Measurements from ENCODE around the gene UQCC3. TPM values are rescaled to one million over a fixed set of nuclear protein-coding genes. Genes with fewer than 3 reads are reported as not detected.
A peak's percentile ranks its signal among the peaks of the same experiment; 100 is the strongest.

UQCC3 gene
- total and polyA plus RNA-seq, 2 donors (not counting 3 experiments of a cell fraction or from before 2014, with no cell fraction given), result 8.6 to 15.5 TPM

GRCh38 chr11:62645946-62646824, 25.3 kb upstream of the UQCC3 start, which contains the start of gene GANAB:
TSS of gene GANAB (minus strand) at chr11:62646613. CDS start at chr11:62646599, 14 bp downstream.
- Histone ChIP-seq H3K4me3 (replicated peaks in 1 of 3; ENCODE audit: insufficient read depth in 1 of 3, low read depth in 1 of 3, low read length in 3 of 3) (peak within 1 kb of the TSS; percentile 62 to 87 (median 65)), H3K4me2 (ENCODE audit: insufficient read depth, low read length) (peak within 1 kb of the TSS; percentile 53), H3K79me2 (ENCODE audit: control insufficient read depth, insufficient read depth, low read length) (peaks cover 41% of the 10 kb centered on the region), H4K20me1 (replicated peaks; ENCODE audit: control insufficient read depth, extremely low read depth, insufficient read depth, low read length) (no peaks in the 10 kb centered on the region), H2AFZ (ENCODE audit: low read depth, low read length) (peak within 1 kb of the TSS; percentile 32), H3K4me1 (ENCODE audit: control insufficient read depth, extremely low read depth, insufficient read depth, low read length) (peaks cover 11% of the 10 kb centered on the region), H3K9me3 (replicated peaks; ENCODE audit: control insufficient read depth, insufficient read depth, low read length) (no peaks in the 10 kb centered on the region), H3K27me3 (ENCODE audit: control insufficient read depth in 2 of 2, insufficient read depth in 2 of 2, low read length in 2 of 2) (no peaks in the 10 kb centered on the region), H3K27ac (ENCODE audit: insufficient read depth, low read depth, low read length) (peak within 1 kb of the TSS; percentile 80), H3K9me1 (replicated peaks; ENCODE audit: control insufficient read depth, extremely low read depth, insufficient read depth, low read length) (no peaks in the 10 kb centered on the region), H3K9ac (replicated peaks; ENCODE audit: extremely low read depth, insufficient read depth, low read length) (peak within 1 kb of the TSS; percentile 92), H3K36me3 (ENCODE audit: control insufficient read depth in 2 of 2, extremely low read depth in 1 of 2, insufficient read depth in 2 of 2, low read length in 2 of 2) (peaks cover 15 to 25% of the 10 kb centered on the region in 2 experiments)
- intact Hi-C loops (cut with micrococcal nuclease), result loop anchor here (1.0 kb wide), 4 partner anchors 24 to 81 kb away; partner anchors contain the start of genes EEF1G and HNRNPUL2
- ChIA-PET CTCF (interaction anchor here (0.8 to 1.5 kb wide), 5 partner anchors 35 to 48 kb away, joined by 3 to 4 read pairs (median 3); partner anchors contain the start of gene MTA2), POLR2A (interaction anchor here (0.5 to 2.7 kb wide), 11 partner anchors 19 to 195 kb away, joined by 3 to 41 read pairs (median 4); partner anchors contain the start of genes B3GAT3, C11orf98, CSKMT and EEF1G)
- TF ChIP-seq EZH2 (IDR thresholded peaks at IDR 0.05; ENCODE audit: borderline replicate concordance, low read depth, low read length, severe bottlenecking) (no peak), MYC (IDR thresholded peaks at IDR 0.05; ENCODE audit: low read depth, low read length) (no peak), POLR2A (IDR thresholded peaks at IDR 0.05; ENCODE audit: low read depth, low read length) (peak; percentile 97), POLR2AphosphoS5 (IDR thresholded peaks at IDR 0.05; ENCODE audit: insufficient read depth, low read depth, low read length) (peak; percentile 99), FOS (IDR thresholded peaks at IDR 0.05; ENCODE audit: borderline replicate concordance, insufficient read depth, low read length) (no peak)
- peak; percentile 97 for DNase-seq (ENCODE audit: low read depth, low spot score)
- dilution Hi-C loops (cut with MboI; ENCODE audit: extremely low pct_ligation_motif_present, low sequenced_read_pairs), result no loop called here
- BruUV-seq (replicated peaks), result TSS peak; percentile 79
- FAIRE-seq, result peak; percentile 99

All from endothelial cell of umbilical vein (primary cell).